Endometrial microvascular endothelial cells (primary cell): ENCODE data around the gene F7. TPM values are rescaled to one million over a fixed set of nuclear protein-coding genes. Genes with fewer than 3 reads are reported as not detected.

Source experiments
- in situ Hi-C: cut with HindIII; loops from 2 replicates; pipeline ENCODE4 v1.10.0; 2017; ENCODE audit warnings: low sequenced_read_pairs, low pct_unique_long_range_greater_than_20kb; ENCODE audit errors: inconsistent ontology term
- total RNA-seq: library from RNA; depleted of rRNA; stranded (reverse); fragments of >200 nt; gene quantifications from one replicate; pipeline ENCODE4 v1.2.3, GENCODE V29; 2015; ENCODE audit errors: inconsistent ontology term

The F7 gene
- total RNA-seq, 1 donor from 2014 or later: not detected

- in situ Hi-C loops: no loop called here
Measured at GRCh38 chr13:113112893-113113845, 7.6 kb downstream of the F7 start.

- in situ Hi-C loops: no loop called here
Measured at GRCh38 chr13:113113846-113114271, 8.3 kb downstream of the F7 start.

GRCh38 chr13:113114511-113115362 lies 9.1 kb downstream of the F7 start:
- in situ Hi-C loops: no loop called here

- in situ Hi-C loops: no loop called here
Measured at GRCh38 chr13:113115363-113116205, 10.0 kb downstream of the F7 start.

- in situ Hi-C loops: no loop called here
Measured at GRCh38 chr13:113116206-113116800, 10.7 kb downstream of the F7 start.

- in situ Hi-C loops: no loop called here
Measured at GRCh38 chr13:113116871-113117271, 11.3 kb downstream of the F7 start.

GRCh38 chr13:113117335-113117872 lies 11.8 kb downstream of the F7 start:
- in situ Hi-C loops: no loop called here

- in situ Hi-C loops: no loop called here
Measured at GRCh38 chr13:113117911-113118260, 12.3 kb downstream of the F7 start.

GRCh38 chr13:113118261-113119021 lies 12.8 kb downstream of the F7 start:
- in situ Hi-C loops: no loop called here

GRCh38 chr13:113119166-113119821 lies 13.7 kb downstream of the F7 start:
- in situ Hi-C loops: no loop called here

GRCh38 chr13:113119822-113120189 lies 14.2 kb downstream of the F7 start:
- in situ Hi-C loops: no loop called here

- in situ Hi-C loops: no loop called here
Measured at GRCh38 chr13:113120300-113121182, 14.9 kb downstream of the F7 start.

GRCh38 chr13:113121183-113121927 lies 15.8 kb downstream of the F7 start:
- in situ Hi-C loops: no loop called here

GRCh38 chr13:113121928-113122471 lies 16.4 kb downstream of the F7 start:
- in situ Hi-C loops: no loop called here

GRCh38 chr13:113122550-113123225 lies 17.1 kb downstream of the F7 start, which contains the start of gene F10:
Gene F10 (plus strand): TSS chr13:113122799. CDS start chr13:113122856, 57 bp downstream.
- in situ Hi-C loops: no loop called here
